A549 (cell line): ENCODE results near the gene CLASP1. TPM values are rescaled to one million over a fixed set of nuclear protein-coding genes. Genes with fewer than 3 reads are reported as not detected.

Source experiments
- ATAC-seq, 2 experiments: fragments of 200-7000 bp in 1 of 2; fragments of >200 bp in 1 of 2; cut with Nextera tagmentation in 1 of 2; cut with Tn5 transposase in 1 of 2; 3 replicates each; pipeline versions ENCODE4 v1.8.0 to v1.9.1; 2018 to 2020; ENCODE audit warnings: mild to moderate bottlenecking in 1 of 2, moderate library complexity in 1 of 2
- CTCF ChIA-PET: fragments of 300-600 bp; sonication (Branson Sonifier 250); formaldehyde crosslinking; extraction: SDS; loops from one replicate; lab custom pipeline; 2021; ENCODE audit warnings: antibody characterized with exemption, inconsistent platforms; lab: Yijun Ruan, JAX
- POLR2A ChIA-PET: fragments of 350-600 bp; formaldehyde crosslinking; extraction: SDS; loops from one replicate; lab custom pipeline; 2021; ENCODE audit warnings: antibody characterized with exemption, inconsistent platforms; lab: Yijun Ruan, JAX
- DNase-seq, 2 experiments: peaks; one replicate each; pipeline versions ENCODE4 v3.0.0 to v3.0.0-alpha.2; 2011 to 2016; ENCODE audit warnings: low read depth in 1 of 2, low spot score in 1 of 2
- FAIRE-seq: peaks from 2 replicates; lab custom pipeline; 2011; peaks lifted over from hg19 to GRCh38; lab: Jason Lieb, UNC
- H3K27ac ChIP-seq, 2 experiments: fragments of >200 bp; sonication (Bioruptor Twin); formaldehyde crosslinking; 3 replicates each; pipeline ENCODE4 v1.5.1; 2016 to 2017
- H3K4me1 ChIP-seq: fragments of >200 bp; sonication (Bioruptor Twin); formaldehyde crosslinking; 3 replicates; pipeline ENCODE4 v1.6.1; 2016
- H3K4me2 ChIP-seq: fragments of >200 bp; sonication (Bioruptor Twin); formaldehyde crosslinking; 3 replicates; pipeline ENCODE4 v1.6.1; 2016
- H3K4me3 ChIP-seq: fragments of >200 bp; sonication (Bioruptor Twin); formaldehyde crosslinking; 3 replicates; pipeline ENCODE4 v1.5.1; 2016
- H3K9me3 ChIP-seq: fragments of >200 bp; sonication (Bioruptor Twin); formaldehyde crosslinking; 3 replicates; pipeline ENCODE4 v1.6.1; 2016
- BCL3 ChIP-seq: fragments of >200 bp; sonication (Bioruptor Twin); formaldehyde crosslinking; IDR thresholded peaks from 3 replicates; pipeline ENCODE4 v1.6.1; 2016
- CBX2 ChIP-seq: fragments of 200-600 bp; sonication (generic); IDR thresholded peaks from 2 replicates; pipeline ENCODE4 v1.6.1; 2016; ENCODE audit warnings: low read depth, mild to moderate bottlenecking, borderline replicate concordance
- CBX8 ChIP-seq: fragments of 200-600 bp; sonication (generic); IDR thresholded peaks from 2 replicates; pipeline ENCODE4 v1.6.1; 2016
- CEBPB ChIP-seq, 2 experiments: fragments of >200 bp in 1 of 2; sonication (Bioruptor Twin) in 1 of 2; formaldehyde crosslinking in 1 of 2; IDR thresholded peaks; 2 replicates each; pipeline ENCODE4 v1.6.1; 2012 to 2016
- E2F6 ChIP-seq: IDR thresholded peaks from 2 replicates; pipeline ENCODE4 v1.6.1; 2012; ENCODE audit warnings: low read depth, borderline replicate concordance
- EHF ChIP-seq: fragments of 250-450 bp; sonication (Bioruptor Pico); IDR thresholded peaks from 2 replicates; pipeline ENCODE4 v1.5.0; 2020; ENCODE audit warnings: mild to moderate bottlenecking
- FOSL2 ChIP-seq, 2 experiments: fragments of 450-650 bp in 1 of 2; fragments of >200 bp in 1 of 2; sonication (Bioruptor Twin) in 1 of 2; formaldehyde crosslinking; IDR thresholded peaks; 2 replicates each; pipeline versions ENCODE4 v1.5.0 to v1.6.1; 2016 to 2020; ENCODE audit warnings: mild to moderate bottlenecking in 1 of 2, moderate library complexity in 1 of 2
- FOXS1 ChIP-seq: fragments of 250-450 bp; sonication (Bioruptor Pico); IDR thresholded peaks from 2 replicates; pipeline ENCODE4 v1.5.0; 2020; ENCODE audit warnings: mild to moderate bottlenecking, moderate library complexity
- GATA3 ChIP-seq: IDR thresholded peaks from 2 replicates; pipeline ENCODE4 v1.6.1; 2012; ENCODE audit warnings: borderline replicate concordance
- HDAC2 ChIP-seq: fragments of 200-600 bp; sonication (generic); IDR thresholded peaks from 2 replicates; pipeline ENCODE4 v1.6.1; 2016
- HES2 ChIP-seq: fragments of >200 bp; sonication (Bioruptor Twin); formaldehyde crosslinking; IDR thresholded peaks from 2 replicates; pipeline ENCODE4 v1.6.1; 2016
- JUNB ChIP-seq: fragments of >200 bp; sonication (Bioruptor Twin); formaldehyde crosslinking; IDR thresholded peaks from 2 replicates; pipeline ENCODE4 v1.6.1; 2016
- MAFK ChIP-seq: fragments of 450-650 bp; IDR thresholded peaks from 2 replicates; pipeline ENCODE4 v1.6.1; 2014; ENCODE audit not compliant: partially characterized antibody
- MAX ChIP-seq: IDR thresholded peaks from 2 replicates; pipeline ENCODE4 v1.6.1; 2012
- NFE2L2 ChIP-seq: fragments of 150-350 bp; conservative IDR thresholded peaks from 2 replicates; pipeline ENCODE4 v1.6.1; 2014; ENCODE audit warnings: low read length
- PBX3 ChIP-seq: IDR thresholded peaks from 2 replicates; pipeline ENCODE4 v1.6.1; 2012
- RCOR1 ChIP-seq: fragments of 150-350 bp; IDR thresholded peaks from 2 replicates; pipeline ENCODE4 v1.6.1; 2014; ENCODE audit warnings: antibody characterized with exemption, low read length, low read depth
- RNF2 ChIP-seq: fragments of 200-600 bp; sonication (generic); IDR thresholded peaks from 2 replicates; pipeline ENCODE4 v1.6.1; 2016; ENCODE audit warnings: low read depth, mild to moderate bottlenecking, antibody characterized with exemption, moderate library complexity, borderline replicate concordance
- SREBF2 ChIP-seq: fragments of 450-650 bp; IDR thresholded peaks from 2 replicates; pipeline ENCODE4 v1.6.1; 2014; ENCODE audit warnings: mild to moderate bottlenecking, moderate library complexity
- TFCP2L1 ChIP-seq: fragments of 250-450 bp; sonication (Bioruptor Pico); IDR thresholded peaks from 2 replicates; pipeline ENCODE4 v1.5.0; 2021; ENCODE audit warnings: mild to moderate bottlenecking
- USF2 ChIP-seq: fragments of 450-650 bp; IDR thresholded peaks from 2 replicates; pipeline ENCODE4 v1.6.1; 2014; ENCODE audit warnings: antibody characterized with exemption
- ZFP36 ChIP-seq: fragments of 450-650 bp; IDR thresholded peaks from 2 replicates; pipeline ENCODE4 v1.6.1; 2014; ENCODE audit warnings: borderline replicate concordance; ENCODE audit not compliant: partially characterized antibody
- WGBS: methylation state at CpG from one replicate; pipeline ENCODE4 v1.1.6; 2017; ENCODE audit errors: missing lambda C conversion rate; 5-methylcytosine and 5-hydroxymethylcytosine counted together
- polyA plus RNA-seq, 4 experiments: library from polyadenylated mRNA; depleted of rRNA in 3 of 4; stranded (reverse); fragments of >200 nt; fragmentation: RNase III in 1 of 4; extraction: RNeasy Plus Mini Kit Qiagen cat#74134 plus additional on column Dnase treatment in 1 of 4; gene quantifications; 2 replicates in 3 of 4; 3 replicates in 1 of 4; pipeline ENCODE4 v1.2.3, GENCODE V29; 2011 to 2017

CLASP1 gene
- polyA plus RNA-seq, 2 of the 4 experiments (the other 2 are of a cell fraction) = 11.7 to 15.8 TPM

- POLR2A ChIA-PET = no interaction called here
- ATAC-seq (no peak), DNase-seq (no peak), FAIRE-seq (no peak)
- 88% methylated on average over 4 of the region's 4 CpGs for WGBS
- Histone ChIP-seq H3K9me3 (no peaks in the 10 kb centered on the region), H3K4me1 (no peaks in the 10 kb centered on the region), H3K27ac (no peak overlapping the region), H3K4me3 (no peak overlapping the region), H3K4me2 (no peak overlapping the region)
- CTCF ChIA-PET = no interaction called here
- no peak for TF ChIP-seq GATA3
- TF ChIP-seq FOSL2 (IDR thresholded peaks at IDR 0.05) = no peak
- no peak for TF ChIP-seq FOSL2 (CRISPR knock-in tag; IDR thresholded peaks at IDR 0.05)
- no peak for TF ChIP-seq CEBPB (IDR thresholded peaks at IDR 0.05)
- TF ChIP-seq SREBF2 = no peak
- no peak for TF ChIP-seq E2F6
- no peak for TF ChIP-seq HDAC2
- TF ChIP-seq TFCP2L1 = no peak
- TF ChIP-seq ZFP36 = no peak
- no peak for TF ChIP-seq CBX8
- no peak for TF ChIP-seq CBX2
- no peak for TF ChIP-seq HES2
- no peak for TF ChIP-seq FOXS1 (CRISPR knock-in tag)
Measured at GRCh38 chr2:121417826-121418225, 231.4 kb downstream of the CLASP1 start.

GRCh38 chr2:121415727-121416126, 233.5 kb downstream of the CLASP1 start:
- no peaks in the 10 kb centered on the region for H3K4me1 ChIP-seq
- ChIA-PET CTCF (no interaction called here), POLR2A (no interaction called here)
- no peak overlapping the region for H3K4me2 ChIP-seq
- 92% methylated on average over 1 of the region's 1 CpG for WGBS
- no peak overlapping the region for H3K4me3 ChIP-seq
- no peak for ATAC-seq
- TF ChIP-seq RNF2 = no peak
- no peak for TF ChIP-seq MAX
- TF ChIP-seq FOXS1 (CRISPR knock-in tag) = no peak
- TF ChIP-seq EHF (CRISPR knock-in tag) = no peak
- no peak for TF ChIP-seq NFE2L2
- TF ChIP-seq USF2 = no peak
- TF ChIP-seq CBX2 = no peak
- no peak for TF ChIP-seq MAFK
- no peak for TF ChIP-seq PBX3
- no peak for TF ChIP-seq RCOR1
- TF ChIP-seq BCL3 = no peak
- TF ChIP-seq ZFP36 = no peak
- no peak for FAIRE-seq
- no peaks in the 10 kb centered on the region for H3K9me3 ChIP-seq
- DNase-seq = no peak
- H3K27ac ChIP-seq = no peak overlapping the region

- no peak overlapping the region for H3K4me2 ChIP-seq
- no peak for FAIRE-seq
- POLR2A ChIA-PET = no interaction called here
Measured at GRCh38 chr2:121412349-121412748, 236.9 kb downstream of the CLASP1 start.

More at GRCh38 chr2:121412349-121412748, 236.9 kb downstream of the CLASP1 start:
- H3K4me1 ChIP-seq = no peaks in the 10 kb centered on the region
- no peak overlapping the region for H3K4me3 ChIP-seq
- H3K27ac ChIP-seq = no peak overlapping the region
- no peak for TF ChIP-seq JUNB
- CTCF ChIA-PET = no interaction called here
- ATAC-seq (no peak), DNase-seq (no peak)
- 93% methylated on average over 1 of the region's 1 CpG for WGBS
- no peaks in the 10 kb centered on the region for H3K9me3 ChIP-seq
